HL-60 (cell line): ENCODE results near the gene HACL1.

ENCODE experiments used
- DNase-seq, 2 experiments: peaks; one replicate each; pipeline ENCODE4 v3.0.0-alpha.2; 2010 to 2020; ENCODE audit warnings: low read depth in 1 of 2, low spot score in 1 of 2
- H3K27ac ChIP-seq: fragments of 250-450 bp; sonication (Bioruptor Pico); replicated peaks from 2 replicates; pipeline ENCODE4 v1.5.1; 2020; ENCODE audit warnings: mild to moderate bottlenecking, moderate library complexity
- H3K27me3 ChIP-seq: fragments of 250-450 bp; sonication (Bioruptor Pico); 2 replicates; pipeline ENCODE4 v1.5.1; 2021; ENCODE audit warnings: mild to moderate bottlenecking, moderate library complexity; ENCODE audit not compliant: insufficient read depth, poor library complexity, severe bottlenecking
- H3K4me3 ChIP-seq: replicated peaks from 2 replicates; pipeline ENCODE4 v1.5.1; 2011; ENCODE audit warnings: mild to moderate bottlenecking, control low read depth, low read length; ENCODE audit not compliant: insufficient read depth
- CTCF ChIP-seq: IDR thresholded peaks from one replicate; pipeline ENCODE4 v1.5.1; 2011; ENCODE audit warnings: low read length, control low read depth, inconsistent platforms; ENCODE audit not compliant: insufficient read depth
- GABPA ChIP-seq: IDR thresholded peaks from 2 replicates; pipeline ENCODE4 v1.6.1; 2012; ENCODE audit warnings: low read depth
- POLR2AphosphoS5 ChIP-seq: IDR thresholded peaks from 2 replicates; pipeline ENCODE4 v1.6.1; 2012; ENCODE audit warnings: low read depth
- REST ChIP-seq: IDR thresholded peaks from 2 replicates; pipeline ENCODE4 v1.6.1; 2012; ENCODE audit warnings: low read depth; ENCODE audit not compliant: insufficient replicate concordance
- SPI1 ChIP-seq: IDR thresholded peaks from 2 replicates; pipeline ENCODE4 v1.6.1; 2012; ENCODE audit warnings: low read depth, mild to moderate bottlenecking, borderline replicate concordance

The HACL1 gene

GRCh38 chr3:15581471-15582394 is 19.6 kb downstream of the HACL1 start:
- TF ChIP-seq CTCF (no peak), REST (no peak)
- Histone ChIP-seq H3K27me3 (no peaks in the 10 kb centered on the region), H3K4me3 (no peak overlapping the region), H3K27ac (no peak overlapping the region)
- no peak for DNase-seq

GRCh38 chr3:15579051-15579450 is 22.3 kb downstream of the HACL1 start:
- Histone ChIP-seq H3K27ac (no peak overlapping the region), H3K27me3 (no peaks in the 10 kb centered on the region), H3K4me3 (no peak overlapping the region)
- TF ChIP-seq CTCF, result no peak
- no peak for TF ChIP-seq REST
- no peak for TF ChIP-seq POLR2AphosphoS5
- TF ChIP-seq SPI1, result no peak
- no peak for TF ChIP-seq GABPA
- DNase-seq, result no peak

GRCh38 chr3:15578289-15578867 is 23.0 kb downstream of the HACL1 start:
- no peak for TF ChIP-seq CTCF
- no peak for TF ChIP-seq REST
- TF ChIP-seq POLR2AphosphoS5, result no peak
- TF ChIP-seq GABPA, result no peak
- no peak for TF ChIP-seq SPI1
- no peaks in the 10 kb centered on the region for H3K27me3 ChIP-seq
- H3K27ac ChIP-seq, result no peak overlapping the region
- H3K4me3 ChIP-seq, result no peak overlapping the region
- peak in 1 of 2 experiments; percentile 23 for DNase-seq
